Common myeloid progenitor, CD34-positive (primary cell): ENCODE measurements around the gene SLC7A8.
A peak's percentile ranks its signal among the peaks of the same experiment; 100 is the strongest.

Source experiments
- CTCF ChIA-PET: fragments of 350-600 bp; sonication (Branson Sonifier 250); formaldehyde crosslinking; loops from one replicate; lab custom pipeline; 2021; ENCODE audit warnings: antibody characterized with exemption; lab: Charles Lee
- POLR2A ChIA-PET: fragments of 350-600 bp; sonication (Branson Sonifier 250); formaldehyde crosslinking; loops from one replicate; lab custom pipeline; 2021; ENCODE audit warnings: antibody characterized with exemption; lab: Charles Lee
- DNase-seq, 3 donors: peaks; one replicate each; pipeline versions ENCODE4 v3.0.0 to v3.0.0-alpha.2; 2013
- H3K27ac ChIP-seq, 2 experiments: 1 replicate in 1 of 2; 2 replicates in 1 of 2; pipeline ENCODE4 v1.7.0; 2013; ENCODE audit warnings: inconsistent platforms in 2 of 2, low read length in 2 of 2, mild to moderate bottlenecking in 2 of 2, low read depth in 1 of 2, moderate library complexity in 1 of 2; ENCODE audit not compliant: severe bottlenecking in 2 of 2, insufficient read depth in 1 of 2, poor library complexity in 1 of 2
- H3K27me3 ChIP-seq, 5 experiments: replicated peaks in 2 of 5; 1 replicate in 3 of 5; 2 replicates in 2 of 5; pipeline versions ENCODE4 v1.6.1 to v1.7.0; 2013; ENCODE audit warnings: low read length in 4 of 5, mild to moderate bottlenecking in 2 of 5, moderate library complexity in 2 of 5, inconsistent platforms in 1 of 5; ENCODE audit not compliant: insufficient read depth in 5 of 5, control insufficient read depth in 4 of 5
- H3K36me3 ChIP-seq, 4 experiments: 1 replicate in 2 of 4; 2 replicates in 2 of 4; pipeline versions ENCODE4 v1.6.1 to v1.7.0; 2013; ENCODE audit warnings: low read length in 3 of 4, control low read depth in 1 of 4, mild to moderate bottlenecking in 1 of 4; ENCODE audit not compliant: control insufficient read depth in 4 of 4, insufficient read depth in 4 of 4
- H3K4me1 ChIP-seq, 4 experiments: 1 replicate in 3 of 4; 2 replicates in 1 of 4; pipeline versions ENCODE4 v1.6.1 to v1.7.1; 2013; ENCODE audit warnings: low read length in 3 of 4, mild to moderate bottlenecking in 3 of 4, control low read depth in 1 of 4, inconsistent platforms in 1 of 4, moderate library complexity in 1 of 4; ENCODE audit not compliant: control insufficient read depth in 4 of 4, insufficient read depth in 4 of 4; ENCODE audit errors: control extremely low read depth in 1 of 4
- H3K4me3 ChIP-seq, 7 experiments: 1 replicate in 4 of 7; 2 replicates in 3 of 7; pipeline versions ENCODE4 v1.5.1 to v1.7.0; 2013; ENCODE audit warnings: mild to moderate bottlenecking in 7 of 7, low read length in 6 of 7, moderate library complexity in 6 of 7, inconsistent platforms in 2 of 7, low read depth in 2 of 7, control low read depth in 1 of 7; ENCODE audit not compliant: insufficient read depth in 4 of 7, control insufficient read depth in 1 of 7; ENCODE audit errors: extremely low read depth in 1 of 7
- H3K9me3 ChIP-seq, 5 experiments: 1 replicate in 4 of 5; 2 replicates in 1 of 5; pipeline versions ENCODE4 v1.6.1 to v1.7.1; 2013; ENCODE audit warnings: low read length in 4 of 5, mild to moderate bottlenecking in 2 of 5, inconsistent platforms in 1 of 5, low read depth in 1 of 5, moderate library complexity in 1 of 5; ENCODE audit not compliant: control insufficient read depth in 4 of 5, insufficient read depth in 2 of 5; ENCODE audit errors: control extremely low read depth in 1 of 5
- WGBS: methylation state at CpG from one replicate; pipeline ENCODE4 v1.1.5; 2013; ENCODE audit not compliant: insufficient coverage; 5-methylcytosine and 5-hydroxymethylcytosine counted together

Gene SLC7A8

GRCh38 chr14:23131482-23131881 is 52.0 kb downstream of the SLC7A8 start:
- CTCF ChIA-PET: interaction anchor here (5.8 to 16.7 kb wide), 2 partner anchors 10 to 49 kb away, joined by 31 to 462 read pairs; partner anchors contain the start of gene SLC7A8
- no peak for DNase-seq
- Histone ChIP-seq H3K27ac (no peak overlapping the region), H3K4me1 (peaks cover 0 to 5% (median 2%) of the 10 kb centered on the region in 4 experiments), H3K36me3 (no peaks in the 10 kb centered on the region), H3K4me3 (no peak overlapping the region), H3K9me3 (no peaks in the 10 kb centered on the region), H3K27me3 (no peaks in the 10 kb centered on the region)
- 96% methylated on average over 4 of the region's 5 CpGs for WGBS
- POLR2A ChIA-PET: no interaction called here

- no peaks in the 10 kb centered on the region for H3K9me3 ChIP-seq
- H3K27me3 ChIP-seq: no peaks in the 10 kb centered on the region
- 75% methylated on average over 2 of the region's 3 CpGs for WGBS
- POLR2A ChIA-PET: interaction anchor here (0.6 kb wide), 1 partner anchor 24 kb away, joined by 3 read pairs; no protein-coding TSS in a partner anchor
- DNase-seq: peak in 2 of 3 donors; percentile 15 to 26
- peaks cover 0 to 5% (median 2%) of the 10 kb centered on the region in 4 experiments for H3K4me1 ChIP-seq
- no peaks in the 10 kb centered on the region for H3K36me3 ChIP-seq
- CTCF ChIA-PET: interaction anchor here (5.8 to 16.7 kb wide), 2 partner anchors 10 to 49 kb away, joined by 31 to 462 read pairs; partner anchors contain the start of gene SLC7A8
- H3K4me3 ChIP-seq: no peak overlapping the region
- no peak overlapping the region for H3K27ac ChIP-seq
Observed at GRCh38 chr14:23130871-23131270, 52.6 kb downstream of the SLC7A8 start.

GRCh38 chr14:23129759-23130316 is 53.6 kb downstream of the SLC7A8 start:
- ChIA-PET POLR2A (no interaction called here), CTCF (interaction anchor here (0.5 to 16.7 kb wide), 7 partner anchors 9 to 50 kb away, joined by 3 to 462 read pairs (median 4); partner anchors contain the start of gene SLC7A8)
- DNase-seq: no peak
- H3K27ac ChIP-seq: no peak overlapping the region
- H3K9me3 ChIP-seq: no peaks in the 10 kb centered on the region
- no peaks in the 10 kb centered on the region for H3K27me3 ChIP-seq
- H3K4me1 ChIP-seq: peaks cover 0 to 5% (median 2%) of the 10 kb centered on the region in 4 experiments
- no peaks in the 10 kb centered on the region for H3K36me3 ChIP-seq
- H3K4me3 ChIP-seq: no peak overlapping the region
- WGBS: 100% methylated on average over 2 of the region's 7 CpGs

- no peak overlapping the region for H3K4me3 ChIP-seq
- ChIA-PET POLR2A (no interaction called here), CTCF (interaction anchor here (0.7 to 16.7 kb wide), 7 partner anchors 8 to 51 kb away, joined by 3 to 462 read pairs (median 4); partner anchors contain the start of gene SLC7A8)
- no peak for DNase-seq
- H3K36me3 ChIP-seq: no peaks in the 10 kb centered on the region
- no peaks in the 10 kb centered on the region for H3K27me3 ChIP-seq
- WGBS: 100% methylated on average over 4 of the region's 7 CpGs
- H3K4me1 ChIP-seq: peaks cover 0 to 5% (median 2%) of the 10 kb centered on the region in 4 experiments
- no peaks in the 10 kb centered on the region for H3K9me3 ChIP-seq
- no peak overlapping the region for H3K27ac ChIP-seq
Observed at GRCh38 chr14:23128969-23129758, 54.3 kb downstream of the SLC7A8 start.

GRCh38 chr14:23127861-23128260 is 55.6 kb downstream of the SLC7A8 start:
- H3K9me3 ChIP-seq: no peaks in the 10 kb centered on the region
- no peaks in the 10 kb centered on the region for H3K27me3 ChIP-seq
- no peak for DNase-seq
- H3K4me3 ChIP-seq: no peak overlapping the region
- ChIA-PET POLR2A (no interaction called here), CTCF (interaction anchor here (16.7 kb wide), 1 partner anchor 52 kb away, joined by 462 read pairs; the partner anchor contains the start of gene SLC7A8)
- H3K27ac ChIP-seq: no peak overlapping the region
- H3K36me3 ChIP-seq: no peaks in the 10 kb centered on the region
- WGBS: 80% methylated on average over 1 of the region's 3 CpGs
- H3K4me1 ChIP-seq: peaks cover 0 to 5% (median 2%) of the 10 kb centered on the region in 4 experiments

- POLR2A ChIA-PET: no interaction called here
- Histone ChIP-seq H3K9me3 (no peaks in the 10 kb centered on the region), H3K4me3 (no peak overlapping the region), H3K27ac (no peak overlapping the region), H3K4me1 (peaks cover 0 to 5% (median 2%) of the 10 kb centered on the region in 4 experiments), H3K36me3 (no peaks in the 10 kb centered on the region), H3K27me3 (no peaks in the 10 kb centered on the region)
- CTCF ChIA-PET: interaction anchor here (16.7 kb wide), 1 partner anchor 53 kb away, joined by 462 read pairs; the partner anchor contains the start of gene SLC7A8
- WGBS: 100% methylated on average over 1 of the region's 8 CpGs
- DNase-seq: no peak
Observed at GRCh38 chr14:23126548-23127278, 56.7 kb downstream of the SLC7A8 start.
